Upper lobe of left lung (tissue), 4 donors: ENCODE data around the gene OR7A5.

Source experiments
- EP300 ChIP-seq, 4 donors: sonication (generic); formaldehyde crosslinking; IDR thresholded peaks; one replicate each; pipeline ENCODE4 v1.5.1; 2017; ENCODE audit warnings: antibody characterized with exemption in 4 of 4, control low read depth in 2 of 4
- POLR2AphosphoS5 ChIP-seq, 2 donors: sonication (generic); formaldehyde crosslinking; IDR thresholded peaks; one replicate each; pipeline ENCODE4 v1.5.1; 2017; ENCODE audit warnings: antibody characterized with exemption in 2 of 2
- TF ChIP-seq, protein P1 (sequence below), 6 experiments: fragments of 450-650 bp in 4 of 6; fragments of 200-600 bp in 2 of 6; sonication (generic) in 2 of 6; IDR thresholded peaks; one replicate each; pipeline ENCODE4 v1.5.1; 2016 to 2019; ENCODE audit warnings: antibody characterized with exemption in 6 of 6

DNA sequence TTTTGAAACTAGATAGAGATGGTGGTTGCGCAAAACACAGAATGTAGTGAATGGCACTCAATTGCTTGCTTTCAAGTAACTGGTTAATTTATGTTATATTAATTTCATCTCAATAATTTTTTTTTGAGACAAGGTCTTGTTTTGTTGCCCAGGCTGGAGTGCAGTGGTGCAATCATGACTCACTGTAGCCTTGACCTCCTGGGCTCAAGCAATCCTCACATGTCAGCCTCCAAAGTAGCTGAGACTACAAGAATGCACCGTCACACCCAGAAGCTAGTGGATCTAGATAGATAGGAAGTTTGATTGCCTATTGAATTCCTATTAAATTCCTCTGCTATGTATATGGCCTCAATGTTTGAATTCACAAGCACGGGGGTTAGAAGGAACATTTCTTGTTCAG is 30.2 kb downstream of the OR7A5 start:
- no peak for TF ChIP-seq POLR2AphosphoS5 (IDR thresholded peaks at IDR 0.05)
- TF ChIP-seq, protein P1, sequence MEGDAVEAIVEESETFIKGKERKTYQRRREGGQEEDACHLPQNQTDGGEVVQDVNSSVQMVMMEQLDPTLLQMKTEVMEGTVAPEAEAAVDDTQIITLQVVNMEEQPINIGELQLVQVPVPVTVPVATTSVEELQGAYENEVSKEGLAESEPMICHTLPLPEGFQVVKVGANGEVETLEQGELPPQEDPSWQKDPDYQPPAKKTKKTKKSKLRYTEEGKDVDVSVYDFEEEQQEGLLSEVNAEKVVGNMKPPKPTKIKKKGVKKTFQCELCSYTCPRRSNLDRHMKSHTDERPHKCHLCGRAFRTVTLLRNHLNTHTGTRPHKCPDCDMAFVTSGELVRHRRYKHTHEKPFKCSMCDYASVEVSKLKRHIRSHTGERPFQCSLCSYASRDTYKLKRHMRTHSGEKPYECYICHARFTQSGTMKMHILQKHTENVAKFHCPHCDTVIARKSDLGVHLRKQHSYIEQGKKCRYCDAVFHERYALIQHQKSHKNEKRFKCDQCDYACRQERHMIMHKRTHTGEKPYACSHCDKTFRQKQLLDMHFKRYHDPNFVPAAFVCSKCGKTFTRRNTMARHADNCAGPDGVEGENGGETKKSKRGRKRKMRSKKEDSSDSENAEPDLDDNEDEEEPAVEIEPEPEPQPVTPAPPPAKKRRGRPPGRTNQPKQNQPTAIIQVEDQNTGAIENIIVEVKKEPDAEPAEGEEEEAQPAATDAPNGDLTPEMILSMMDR (IDR thresholded peaks at IDR 0.05) = no peak
- TF ChIP-seq EP300 (IDR thresholded peaks at IDR 0.05) = no peak
